RPMI8226 (cell line): ENCODE measurements around the gene SECISBP2.

ENCODE experiments used
- DNase-seq: peaks from one replicate; pipeline ENCODE4 v3.0.0-alpha.2; 2015

The SECISBP2 gene

GRCh38 chr9:89349607-89350006 lies 31.3 kb downstream of the SECISBP2 start:
- DNase-seq, result no peak

- DNase-seq, result no peak
Measured at GRCh38 chr9:89350988-89351557, 32.8 kb downstream of the SECISBP2 start.

- no peak for DNase-seq
Measured at GRCh38 chr9:89351584-89352300, 33.4 kb downstream of the SECISBP2 start.

- no peak for DNase-seq
Measured at GRCh38 chr9:89352451-89352850, 34.2 kb downstream of the SECISBP2 start.

- DNase-seq, result no peak
Measured at GRCh38 chr9:89352874-89353649, 34.8 kb downstream of the SECISBP2 start.

- no peak for DNase-seq
Measured at GRCh38 chr9:89353989-89354388, 35.7 kb downstream of the SECISBP2 start.

GRCh38 chr9:89354471-89354870 lies 36.2 kb downstream of the SECISBP2 start:
- DNase-seq, result no peak

GRCh38 chr9:89356782-89357181 lies 38.5 kb downstream of the SECISBP2 start:
- no peak for DNase-seq

GRCh38 chr9:89357331-89358197 lies 39.3 kb downstream of the SECISBP2 start:
- DNase-seq, result no peak

- no peak for DNase-seq
Measured at GRCh38 chr9:89358376-89358916, 40.1 kb downstream of the SECISBP2 start.

- no peak for DNase-seq
Measured at GRCh38 chr9:89358985-89359384, 40.7 kb downstream of the SECISBP2 start.

- DNase-seq, result no peak
Measured at GRCh38 chr9:89359751-89360261, 41.5 kb downstream of the SECISBP2 start.

GRCh38 chr9:89360465-89360864 lies 42.2 kb downstream of the SECISBP2 start:
- DNase-seq, result no peak

- no peak for DNase-seq
Measured at GRCh38 chr9:89361031-89361430, 42.7 kb downstream of the SECISBP2 start.

GRCh38 chr9:89361816-89362646 lies 43.7 kb downstream of the SECISBP2 start:
- no peak for DNase-seq

- DNase-seq, result no peak
Measured at GRCh38 chr9:89362647-89363310, 44.5 kb downstream of the SECISBP2 start.

- no peak for DNase-seq
Measured at GRCh38 chr9:89363311-89363670, 45.0 kb downstream of the SECISBP2 start.

GRCh38 chr9:89363921-89364665 lies 45.8 kb downstream of the SECISBP2 start:
- DNase-seq, result no peak

- no peak for DNase-seq
Measured at GRCh38 chr9:89364666-89365531, 46.6 kb downstream of the SECISBP2 start.
